ENCODE measurements around the gene GLIS1.

The GLIS1 gene

GRCh38 chr1:53608071-53608470, 130.9 kb downstream of the GLIS1 start:
- DNase-seq: no peak

DNA sequence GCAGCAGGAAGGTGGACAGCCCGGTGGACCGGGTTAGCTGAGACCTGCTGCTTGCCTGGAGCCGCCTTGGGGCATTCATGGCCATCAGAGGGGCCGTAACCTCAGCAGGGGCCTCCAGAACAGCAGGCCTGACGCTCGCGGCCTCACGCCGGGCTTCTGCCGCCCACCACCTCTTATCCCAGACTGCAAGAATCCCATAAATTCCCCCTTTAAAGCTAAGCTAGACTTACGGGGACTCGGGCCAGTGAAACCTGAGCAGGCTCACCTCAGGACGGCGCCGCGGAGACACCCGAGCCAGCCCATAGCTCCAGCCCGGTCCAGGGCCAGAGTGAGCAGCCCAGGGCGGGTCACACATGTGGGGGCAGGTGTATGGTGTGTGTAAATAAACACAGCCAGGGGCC, 132.3 kb downstream of the GLIS1 start:
- no peak for DNase-seq

DNA sequence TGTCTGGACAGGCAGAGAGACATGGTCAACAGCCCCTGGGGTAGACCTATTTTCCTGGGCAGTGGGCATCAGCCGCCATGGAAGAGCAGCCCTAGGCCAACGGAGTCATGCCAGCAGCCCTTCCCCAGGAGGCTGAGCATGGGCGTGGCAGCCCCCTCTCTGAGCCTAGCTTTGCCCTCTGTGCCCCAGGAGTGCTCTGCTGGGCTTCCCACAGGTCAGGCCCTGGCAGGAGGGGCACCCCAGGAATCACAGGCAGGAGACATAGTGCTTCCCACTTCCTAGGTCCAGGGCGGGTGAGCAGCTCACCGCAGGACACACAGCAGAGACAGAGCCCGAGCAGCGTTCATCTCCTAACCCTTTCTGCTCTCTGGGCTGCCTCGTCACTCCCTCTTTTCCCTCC, 132.8 kb downstream of the GLIS1 start:
- DNase-seq: no peak

- no peak for DNase-seq
Observed at GRCh38 chr1:53605181-53605580, 133.8 kb downstream of the GLIS1 start.

DNA sequence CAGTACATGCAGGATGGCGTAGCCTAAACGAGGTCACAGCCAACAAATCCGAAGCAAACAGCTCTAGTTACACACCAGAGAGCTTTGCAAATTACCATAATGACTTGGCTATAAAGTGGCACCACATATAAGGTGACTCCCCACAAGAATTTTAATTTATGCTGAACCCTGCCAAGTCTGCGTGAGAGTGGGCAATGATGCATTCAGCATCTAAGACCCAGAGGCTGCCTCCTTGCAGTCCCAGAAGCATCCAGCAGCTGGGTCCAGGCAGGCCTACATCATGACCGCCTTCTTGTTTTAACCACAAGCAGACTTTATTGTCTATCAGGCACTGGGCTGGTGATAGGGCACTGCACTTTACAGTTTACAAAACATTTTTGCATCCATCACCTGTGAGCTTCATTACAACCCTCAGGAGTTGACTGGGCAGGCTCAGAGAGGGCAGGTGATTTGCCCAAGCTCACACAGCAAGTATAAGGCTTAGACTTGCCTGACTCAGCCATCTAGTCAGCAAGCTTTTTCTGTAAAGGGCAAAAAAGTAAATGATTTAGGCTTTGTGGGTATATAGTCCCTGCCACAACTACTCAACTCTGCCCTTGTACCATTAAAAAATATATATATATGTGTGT, 134.6 kb downstream of the GLIS1 start:
- DNase-seq: no peak

- no peak for DNase-seq
Observed at GRCh38 chr1:53603431-53603830, 135.5 kb downstream of the GLIS1 start.

- DNase-seq: no peak
Observed at GRCh38 chr1:53601867-53602775, 136.8 kb downstream of the GLIS1 start.

DNA sequence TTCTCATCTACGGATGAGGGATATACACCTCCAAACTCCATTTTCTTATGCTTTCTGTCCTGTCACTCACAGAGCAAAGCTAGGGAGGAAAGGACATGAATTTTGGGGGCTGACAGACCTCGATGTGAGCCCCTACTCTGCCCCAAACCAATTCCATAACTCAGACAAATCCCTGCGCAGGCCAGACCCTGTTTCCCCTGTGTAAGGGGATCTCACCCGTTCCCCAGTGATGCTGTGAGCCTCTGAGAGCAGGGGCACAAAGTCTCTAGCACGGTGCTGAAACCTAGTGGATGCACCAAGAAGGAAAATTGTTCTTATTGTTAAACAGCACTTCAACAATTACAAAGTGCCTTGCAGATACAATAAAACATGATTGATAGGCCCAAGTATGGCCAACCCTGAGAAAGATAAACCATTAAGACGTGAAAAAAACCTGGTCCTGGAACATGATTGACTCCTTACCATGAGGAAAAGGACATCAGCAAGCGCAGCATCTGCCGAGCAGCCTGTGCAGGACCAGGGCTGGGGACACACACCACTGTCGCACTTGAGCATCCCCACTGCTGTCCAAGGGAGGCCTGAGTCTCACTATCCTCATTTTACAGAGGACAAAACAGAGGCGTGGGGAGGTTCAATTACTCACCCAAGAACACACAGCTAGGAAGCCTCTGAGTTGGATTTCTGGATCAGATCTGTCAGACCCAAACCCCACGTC, 137.8 kb downstream of the GLIS1 start:
- DNase-seq: no peak

GRCh38 chr1:53600561-53600960, 138.4 kb downstream of the GLIS1 start:
- DNase-seq: no peak

GRCh38 chr1:53600001-53600400, 139.0 kb downstream of the GLIS1 start:
- DNase-seq: no peak

GRCh38 chr1:53599481-53599880, 139.5 kb downstream of the GLIS1 start:
- DNase-seq: no peak

- no peak for DNase-seq
Observed at GRCh38 chr1:53598966-53599365, 140.0 kb downstream of the GLIS1 start.

DNA sequence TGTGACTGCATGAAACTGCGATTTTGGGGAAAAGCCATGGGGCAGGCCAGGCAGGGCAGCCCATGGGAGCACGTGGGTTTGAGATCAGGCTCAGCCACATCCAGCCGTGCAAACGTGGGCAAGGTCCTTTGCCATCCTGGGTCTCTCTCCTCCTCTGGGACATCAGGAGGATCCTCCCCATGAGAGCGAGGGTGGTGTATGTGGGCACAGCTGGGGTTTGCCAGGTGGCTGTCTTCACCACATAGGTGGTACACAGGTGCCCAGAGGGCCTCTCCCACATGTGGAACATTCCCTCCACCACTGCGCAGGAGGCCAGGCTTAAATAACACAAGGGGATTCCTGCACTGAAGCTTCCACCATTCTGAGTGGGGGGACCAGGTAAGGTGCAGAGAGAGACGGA, 143.1 kb downstream of the GLIS1 start:
- no peak for DNase-seq

- DNase-seq: no peak
Observed at GRCh38 chr1:53594391-53595180, 144.4 kb downstream of the GLIS1 start.

DNA sequence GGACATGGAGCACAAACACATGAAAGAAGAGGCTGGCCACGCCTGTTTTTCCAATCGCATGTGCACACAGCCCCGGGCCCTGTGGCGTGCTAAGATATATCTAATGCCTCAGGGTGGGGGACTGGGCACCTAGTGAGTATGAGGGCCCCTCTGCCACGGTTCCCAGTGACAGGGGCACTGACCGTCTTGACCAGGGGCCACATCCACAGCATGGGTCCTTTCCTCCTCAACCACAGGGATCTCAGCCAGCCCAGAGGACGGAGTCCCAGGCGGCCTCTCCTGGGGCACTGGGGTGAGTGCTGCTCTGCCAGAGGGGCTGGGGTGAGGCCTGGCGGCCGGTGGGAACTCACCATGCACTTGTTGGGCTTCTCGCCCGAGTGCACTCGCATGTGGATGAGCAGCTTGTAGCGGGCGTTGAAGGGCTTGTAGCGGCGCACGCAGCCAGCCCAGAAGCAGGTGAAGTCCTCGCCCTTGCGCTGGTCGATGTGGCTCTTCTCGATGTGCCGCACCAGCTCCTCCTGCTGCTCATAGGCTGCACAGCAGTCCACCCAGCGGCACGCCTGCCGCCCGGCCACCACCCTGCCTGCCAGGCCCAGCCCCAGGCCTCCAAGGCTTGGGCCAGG, 145.1 kb downstream of the GLIS1 start:
- no peak for DNase-seq

DNA sequence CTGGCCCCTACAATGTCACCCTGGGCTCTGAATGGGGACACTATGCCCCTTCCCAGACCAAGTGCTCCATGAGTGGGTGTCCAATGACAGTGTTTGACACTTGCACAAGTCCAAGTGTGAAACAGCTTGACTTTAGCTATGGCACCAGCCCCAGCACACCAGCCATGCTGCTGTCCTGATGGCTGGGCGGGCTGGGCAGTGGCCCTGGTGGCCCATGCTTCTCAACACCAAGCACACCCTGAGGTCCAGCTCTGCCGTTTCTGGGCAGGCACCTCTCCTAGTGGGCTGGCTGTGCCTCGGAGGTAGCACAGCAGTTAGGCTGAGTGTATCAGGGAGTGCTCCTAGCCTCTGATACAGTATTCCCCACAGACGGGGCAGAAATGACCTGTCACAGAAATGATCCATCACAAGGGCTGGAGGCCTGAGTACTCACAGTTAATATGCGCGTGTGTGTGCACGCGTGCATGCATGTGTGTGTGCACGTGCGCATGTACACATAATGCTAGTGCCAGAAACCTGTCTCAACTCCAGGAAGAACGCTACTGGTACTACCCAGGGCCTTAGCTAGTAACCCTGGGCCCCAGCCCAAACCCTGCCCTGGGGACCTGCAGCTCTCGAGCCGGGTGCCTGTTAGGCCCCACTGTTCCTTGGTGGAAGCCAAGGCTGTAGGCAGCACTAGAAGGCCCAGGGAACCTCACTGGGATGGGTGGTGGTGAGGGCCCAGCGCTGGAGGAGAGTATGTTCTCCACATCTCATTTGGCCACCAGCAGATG, 145.8 kb downstream of the GLIS1 start:
- DNase-seq: no peak

- DNase-seq: no peak
Observed at GRCh38 chr1:53592521-53592982, 146.4 kb downstream of the GLIS1 start.

GRCh38 chr1:53591924-53592323, 147.0 kb downstream of the GLIS1 start:
- no peak for DNase-seq

DNA sequence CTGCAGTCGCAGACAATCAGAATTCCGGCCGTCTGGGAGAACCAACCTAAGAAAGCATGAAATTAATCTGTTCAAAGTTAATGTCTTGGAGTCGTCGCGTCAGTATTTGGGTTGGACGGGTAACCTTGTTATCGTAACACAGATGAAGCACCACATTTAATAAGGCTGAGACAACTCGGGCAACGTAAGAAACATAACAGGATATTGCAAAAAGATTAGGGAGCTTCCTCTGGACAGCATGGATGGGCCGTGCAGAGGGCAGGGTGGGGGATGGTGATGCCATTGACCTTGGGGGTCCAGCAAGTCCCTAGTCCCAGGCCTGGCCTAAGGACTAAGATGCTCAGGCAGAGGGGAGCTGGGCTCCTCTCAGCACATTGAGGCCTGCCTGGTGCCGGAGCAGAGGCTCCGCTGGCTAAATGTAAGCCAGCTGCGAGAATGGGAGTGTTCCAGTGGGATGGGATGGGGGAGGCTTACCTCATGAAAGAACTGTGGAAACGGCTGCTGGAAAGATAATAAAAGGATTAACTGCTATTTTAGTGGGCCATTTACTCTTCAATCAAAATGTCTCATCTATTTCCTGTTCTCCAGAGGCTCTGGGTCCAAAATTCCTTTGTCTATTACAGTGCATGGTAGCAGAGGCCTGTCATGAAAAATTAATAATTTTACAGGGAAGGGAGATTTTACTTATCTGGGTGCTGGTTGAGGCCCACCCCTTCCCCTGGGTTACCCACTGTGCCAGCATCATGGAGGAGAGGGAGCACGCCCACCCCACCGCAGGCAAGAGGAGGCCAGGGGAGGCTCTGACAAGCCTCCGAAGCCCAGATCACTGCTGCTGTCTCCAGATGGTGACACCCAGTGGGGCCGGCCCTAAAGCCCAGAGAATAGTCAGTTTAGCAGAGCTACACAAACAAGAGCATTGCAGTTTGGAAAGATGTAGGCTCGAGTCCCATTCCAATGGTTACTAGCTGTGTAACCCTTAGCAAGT, 148.1 kb downstream of the GLIS1 start:
- DNase-seq: no peak

DNA sequence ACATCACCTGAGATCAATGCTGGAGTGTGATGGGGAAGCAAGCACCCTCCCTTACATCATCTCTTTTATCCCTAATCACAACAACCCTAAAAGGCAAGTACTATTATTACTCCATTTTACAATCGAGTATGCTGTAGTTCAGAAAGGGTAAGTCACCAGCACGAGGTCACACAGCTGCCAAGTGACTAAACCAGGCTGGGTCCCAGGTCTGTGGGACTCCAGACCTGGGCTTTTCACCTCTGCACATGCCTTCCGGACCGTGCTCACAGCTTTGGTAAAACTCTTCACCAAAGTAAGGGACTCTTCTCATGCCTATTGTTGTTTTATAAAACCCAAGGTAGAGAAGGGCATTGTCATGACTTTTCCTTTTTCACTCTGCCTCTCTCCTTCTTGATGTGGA, 148.9 kb downstream of the GLIS1 start:
- DNase-seq: no peak
